Right atrium auricular region (tissue), 2 donors: ENCODE results near the gene PRAMEF1. TPM values are rescaled to one million over a fixed set of nuclear protein-coding genes. Genes with fewer than 3 reads are reported as not detected.

Experiments
- DNase-seq: peaks from one replicate; pipeline ENCODE4 v3.0.0-alpha.2; 2019; ENCODE audit warnings: low spot score
- H3K27ac ChIP-seq, 2 donors: fragments of 200-600 bp; sonication (generic); 1 replicate in 1 of 2; 2 replicates in 1 of 2; pipeline ENCODE4 v1.5.1; 2016 to 2019
- H3K27me3 ChIP-seq, 2 donors: fragments of 200-600 bp; sonication (generic); one replicate each; pipeline versions ENCODE4 v1.5.1 to v1.6.0; 2017 to 2019
- H3K36me3 ChIP-seq: fragments of 200-600 bp; sonication (generic); one replicate; pipeline ENCODE4 v1.5.1; 2016
- H3K4me1 ChIP-seq, 2 donors: fragments of 200-600 bp; sonication (generic); one replicate each; pipeline versions ENCODE4 v1.5.1 to v1.6.0; 2017 to 2019
- H3K4me3 ChIP-seq, 2 donors: fragments of 200-600 bp; sonication (generic); 1 replicate in 1 of 2; 2 replicates in 1 of 2; pipeline ENCODE4 v1.5.1; 2017 to 2019; ENCODE audit warnings: mild to moderate bottlenecking in 1 of 2, moderate library complexity in 1 of 2
- H3K9me3 ChIP-seq, 2 donors: fragments of 200-600 bp; sonication (generic); one replicate each; pipeline ENCODE4 v1.5.1; 2019
- CTCF ChIP-seq, 2 donors: fragments of 200-600 bp; sonication (generic); IDR thresholded peaks; one replicate each; pipeline ENCODE4 v1.5.1; 2019; ENCODE audit warnings: antibody characterized with exemption in 2 of 2
- total RNA-seq, 2 donors: library from RNA; depleted of rRNA; stranded (reverse); fragments of >200 nt; gene quantifications; one replicate each; pipeline ENCODE4 v1.1.0, GENCODE V29; 2016

The PRAMEF1 gene
- total RNA-seq, 2 donors from 2014 or later = not detected

GRCh38 chr1:12763479-12763878 lies 27.7 kb upstream of the PRAMEF1 start:
- no peak for TF ChIP-seq CTCF (IDR thresholded peaks at IDR 0.05)
- Histone ChIP-seq H3K27ac (no peak overlapping the region), H3K27me3 (no peaks in the 10 kb centered on the region), H3K4me3 (no peak overlapping the region), H3K36me3 (no peaks in the 10 kb centered on the region), H3K9me3 (no peaks in the 10 kb centered on the region), H3K4me1 (no peaks in the 10 kb centered on the region)
- no peak for DNase-seq

- DNase-seq = no peak
- H3K9me3 ChIP-seq = no peaks in the 10 kb centered on the region
- H3K36me3 ChIP-seq = no peaks in the 10 kb centered on the region
- no peak overlapping the region for H3K4me3 ChIP-seq
- H3K27ac ChIP-seq = no peak overlapping the region
- TF ChIP-seq CTCF (IDR thresholded peaks at IDR 0.05) = no peak
- no peaks in the 10 kb centered on the region for H3K4me1 ChIP-seq
- no peaks in the 10 kb centered on the region for H3K27me3 ChIP-seq
These were observed 27.2 kb upstream of the PRAMEF1 start for GRCh38 chr1:12764016-12764415.

GRCh38 chr1:12769031-12769430 lies 22.2 kb upstream of the PRAMEF1 start:
- Histone ChIP-seq H3K36me3 (no peaks in the 10 kb centered on the region), H3K4me1 (no peaks in the 10 kb centered on the region), H3K9me3 (no peaks in the 10 kb centered on the region), H3K27ac (no peak overlapping the region), H3K4me3 (no peak overlapping the region), H3K27me3 (no peaks in the 10 kb centered on the region)
- no peak for TF ChIP-seq CTCF (IDR thresholded peaks at IDR 0.05)
- DNase-seq = no peak

- DNase-seq = peak; percentile 32
These were observed 21.2 kb upstream of the PRAMEF1 start for GRCh38 chr1:12769976-12770505.

GRCh38 chr1:12770620-12771019 lies 20.6 kb upstream of the PRAMEF1 start:
- Histone ChIP-seq H3K4me1 (no peaks in the 10 kb centered on the region), H3K27ac (no peak overlapping the region), H3K36me3 (no peaks in the 10 kb centered on the region), H3K9me3 (no peaks in the 10 kb centered on the region), H3K27me3 (no peaks in the 10 kb centered on the region), H3K4me3 (no peak overlapping the region)
- TF ChIP-seq CTCF (IDR thresholded peaks at IDR 0.05) = no peak
- peak; percentile 26 for DNase-seq

More at GRCh38 chr1:12769976-12770505, 21.2 kb upstream of the PRAMEF1 start:
- Histone ChIP-seq H3K4me1 (no peaks in the 10 kb centered on the region), H3K4me3 (no peak overlapping the region), H3K27ac (no peak overlapping the region), H3K27me3 (no peaks in the 10 kb centered on the region), H3K36me3 (no peaks in the 10 kb centered on the region), H3K9me3 (no peaks in the 10 kb centered on the region)
- TF ChIP-seq CTCF (IDR thresholded peaks at IDR 0.05) = no peak

GRCh38 chr1:12771186-12771585 lies 20.0 kb upstream of the PRAMEF1 start:
- Histone ChIP-seq H3K36me3 (no peaks in the 10 kb centered on the region), H3K27ac (no peak overlapping the region), H3K27me3 (no peaks in the 10 kb centered on the region), H3K4me3 (no peak overlapping the region), H3K9me3 (no peaks in the 10 kb centered on the region), H3K4me1 (no peaks in the 10 kb centered on the region)
- DNase-seq = peak; percentile 42
- TF ChIP-seq CTCF (IDR thresholded peaks at IDR 0.05) = no peak
